NCI-H187 treated with DMSO at 0.1 percent for 48 hours (cell line): ENCODE data around the gene IGF2.

ENCODE experiments used
- DNase-seq: peaks from one replicate; lab custom pipeline; 2025; lab: John Stamatoyannopoulos, UW

The IGF2 gene

GRCh38 chr11:2103668-2104523 lies 35.3 kb downstream of the IGF2 start:
- DNase-seq: no peak

GRCh38 chr11:2102883-2103213 lies 36.3 kb downstream of the IGF2 start:
- DNase-seq: no peak

- no peak for DNase-seq
Measured at GRCh38 chr11:2102132-2102882, 36.9 kb downstream of the IGF2 start.

GRCh38 chr11:2101171-2101675 lies 38.0 kb downstream of the IGF2 start:
- DNase-seq: no peak

GRCh38 chr11:2100361-2101170 lies 38.6 kb downstream of the IGF2 start:
- DNase-seq: no peak

- no peak for DNase-seq
Measured at GRCh38 chr11:2099516-2100349, 39.5 kb downstream of the IGF2 start.

- DNase-seq: no peak
Measured at GRCh38 chr11:2098691-2099515, 40.3 kb downstream of the IGF2 start.

- no peak for DNase-seq
Measured at GRCh38 chr11:2097998-2098690, 41.0 kb downstream of the IGF2 start.

GRCh38 chr11:2097356-2097997 lies 41.7 kb downstream of the IGF2 start:
- no peak for DNase-seq

GRCh38 chr11:2096919-2097301 lies 42.3 kb downstream of the IGF2 start:
- DNase-seq: no peak

GRCh38 chr11:2096011-2096918 lies 42.9 kb downstream of the IGF2 start:
- DNase-seq: no peak

- no peak for DNase-seq
Measured at GRCh38 chr11:2095542-2095941, 43.6 kb downstream of the IGF2 start.

- no peak for DNase-seq
Measured at GRCh38 chr11:2095198-2095520, 44.0 kb downstream of the IGF2 start.

- DNase-seq: no peak
Measured at GRCh38 chr11:2094354-2095197, 44.6 kb downstream of the IGF2 start.

- DNase-seq: no peak
Measured at GRCh38 chr11:2093575-2094353, 45.4 kb downstream of the IGF2 start.

GRCh38 chr11:2092956-2093412 lies 46.2 kb downstream of the IGF2 start:
- DNase-seq: no peak

GRCh38 chr11:2092464-2092910 lies 46.7 kb downstream of the IGF2 start:
- no peak for DNase-seq
